ENCODE results near the gene TRPC6. TPM values are rescaled to one million over a fixed set of nuclear protein-coding genes. Genes with fewer than 3 reads are reported as not detected.

Gene TRPC6
- total RNA-seq, 4 donors from 2014 or later = 0.11 to 0.29 (median 0.20) TPM; not detected in 1

DNA sequence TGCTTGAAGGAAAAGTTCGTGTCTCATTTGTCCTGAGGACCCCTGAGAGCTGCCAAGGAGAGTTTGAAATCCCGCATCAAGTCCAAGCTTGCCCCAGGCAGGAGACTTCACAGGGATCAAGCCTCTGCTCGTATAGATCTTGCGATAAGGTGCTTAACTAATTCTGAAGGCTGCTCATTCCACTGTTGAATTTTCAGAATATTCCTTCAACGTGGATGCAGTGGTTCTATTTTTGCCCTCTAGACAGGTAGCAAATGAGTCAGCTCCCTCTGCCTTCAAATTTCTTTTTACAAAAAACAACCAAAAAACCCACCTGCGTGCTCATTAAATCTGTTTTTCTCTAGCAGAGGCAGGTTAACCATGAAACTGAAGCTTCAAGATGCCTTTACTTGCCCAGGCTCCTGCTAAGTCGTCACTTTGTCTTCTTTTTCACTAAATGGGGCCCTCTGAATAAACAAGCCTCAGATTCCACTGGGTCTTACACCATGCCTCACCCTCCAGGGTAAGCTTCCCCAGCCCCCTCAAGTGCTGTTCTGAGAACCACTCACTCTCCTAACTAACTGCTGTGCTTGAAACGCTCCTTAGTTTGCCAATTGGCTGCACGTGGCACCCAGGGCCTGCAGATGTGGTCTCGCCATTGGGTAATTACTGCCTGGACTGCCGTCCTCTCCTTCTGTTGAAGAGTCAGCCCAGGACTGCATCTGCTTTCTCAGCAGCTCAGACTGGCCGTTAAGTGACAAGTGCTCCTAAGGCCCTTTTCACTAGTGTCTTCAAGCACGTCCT lies 105.0 kb downstream of the TRPC6 start:
- intact Hi-C loops (cut with DNase I; ENCODE audit: low total_unique reads) (no loop called here), in situ Hi-C loops (cut with MboI; ENCODE audit: low sequenced_read_pairs in 4 of 4) (no loop called here)
- no peaks in the 10 kb centered on the region for H3K9me3 ChIP-seq
- H3K4me3 ChIP-seq = no peak overlapping the region
- no peak for DNase-seq
- no peak for ATAC-seq
- no peaks in the 10 kb centered on the region for H3K4me1 ChIP-seq
- no peak overlapping the region for H3K27ac ChIP-seq
- H3K27me3 ChIP-seq = no peaks in the 10 kb centered on the region
- H3K36me3 ChIP-seq = no peaks in the 10 kb centered on the region
- no peak for TF ChIP-seq POLR2A (IDR thresholded peaks at IDR 0.05)
- TF ChIP-seq, protein P1, sequence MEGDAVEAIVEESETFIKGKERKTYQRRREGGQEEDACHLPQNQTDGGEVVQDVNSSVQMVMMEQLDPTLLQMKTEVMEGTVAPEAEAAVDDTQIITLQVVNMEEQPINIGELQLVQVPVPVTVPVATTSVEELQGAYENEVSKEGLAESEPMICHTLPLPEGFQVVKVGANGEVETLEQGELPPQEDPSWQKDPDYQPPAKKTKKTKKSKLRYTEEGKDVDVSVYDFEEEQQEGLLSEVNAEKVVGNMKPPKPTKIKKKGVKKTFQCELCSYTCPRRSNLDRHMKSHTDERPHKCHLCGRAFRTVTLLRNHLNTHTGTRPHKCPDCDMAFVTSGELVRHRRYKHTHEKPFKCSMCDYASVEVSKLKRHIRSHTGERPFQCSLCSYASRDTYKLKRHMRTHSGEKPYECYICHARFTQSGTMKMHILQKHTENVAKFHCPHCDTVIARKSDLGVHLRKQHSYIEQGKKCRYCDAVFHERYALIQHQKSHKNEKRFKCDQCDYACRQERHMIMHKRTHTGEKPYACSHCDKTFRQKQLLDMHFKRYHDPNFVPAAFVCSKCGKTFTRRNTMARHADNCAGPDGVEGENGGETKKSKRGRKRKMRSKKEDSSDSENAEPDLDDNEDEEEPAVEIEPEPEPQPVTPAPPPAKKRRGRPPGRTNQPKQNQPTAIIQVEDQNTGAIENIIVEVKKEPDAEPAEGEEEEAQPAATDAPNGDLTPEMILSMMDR (IDR thresholded peaks at IDR 0.05 in 4 of 5, conservative IDR thresholded peaks at IDR 0.05 in 1 of 5) = no peak

DNA sequence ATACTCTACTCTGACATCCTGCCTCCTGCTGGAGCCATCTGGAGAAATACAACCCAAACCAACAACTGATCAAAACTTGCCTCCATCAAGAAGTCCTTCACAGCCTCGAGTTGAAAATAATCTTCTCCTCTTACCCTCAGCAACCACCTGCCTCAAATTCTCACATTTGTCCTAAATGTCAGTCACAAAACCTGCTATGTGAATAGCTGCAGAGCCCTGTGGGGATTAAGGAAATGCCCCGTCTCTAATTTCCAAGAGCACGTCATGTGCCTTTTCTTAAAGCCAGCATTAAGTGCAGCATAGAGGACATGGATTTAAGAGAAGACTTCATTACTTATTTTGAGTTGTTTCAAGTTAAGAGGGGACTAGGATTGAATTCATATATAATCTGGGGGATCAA lies 105.9 kb downstream of the TRPC6 start:
- in situ Hi-C loops (cut with MboI; ENCODE audit: low sequenced_read_pairs in 4 of 4) (no loop called here), intact Hi-C loops (cut with DNase I; ENCODE audit: low total_unique reads) (no loop called here)
- TF ChIP-seq, protein P1 (IDR thresholded peaks at IDR 0.05 in 4 of 5, conservative IDR thresholded peaks at IDR 0.05 in 1 of 5) = no peak
- no peak for TF ChIP-seq POLR2A (IDR thresholded peaks at IDR 0.05)
- Histone ChIP-seq H3K4me1 (no peaks in the 10 kb centered on the region), H3K4me3 (no peak overlapping the region), H3K27me3 (no peaks in the 10 kb centered on the region), H3K27ac (no peak overlapping the region), H3K9me3 (no peaks in the 10 kb centered on the region), H3K36me3 (no peaks in the 10 kb centered on the region)
- DNase-seq (no peak), ATAC-seq (no peak)

DNA sequence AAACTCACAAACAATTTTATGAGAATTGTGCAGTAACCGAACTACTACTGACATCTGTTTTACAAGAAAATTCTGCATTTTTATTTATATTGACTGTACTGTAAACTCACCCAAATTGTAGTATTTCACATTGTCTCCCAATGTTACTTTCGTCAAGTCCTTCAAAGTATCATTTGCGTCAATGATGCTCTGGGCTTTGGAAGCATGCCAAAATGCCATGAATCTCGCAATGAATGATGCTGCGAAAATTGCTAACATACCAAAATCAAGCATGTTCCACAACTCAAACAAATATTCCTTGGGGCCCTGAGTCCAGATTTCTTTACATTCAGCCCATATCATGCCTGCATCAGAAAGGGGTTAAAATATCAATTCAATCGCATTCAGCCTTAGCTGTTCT lies 107.6 kb downstream of the TRPC6 start:
- TF ChIP-seq POLR2A (IDR thresholded peaks at IDR 0.05) = no peak
- TF ChIP-seq, protein P1 (IDR thresholded peaks at IDR 0.05 in 4 of 5, conservative IDR thresholded peaks at IDR 0.05 in 1 of 5) = no peak
- Histone ChIP-seq H3K27me3 (no peaks in the 10 kb centered on the region), H3K36me3 (no peaks in the 10 kb centered on the region), H3K4me1 (no peaks in the 10 kb centered on the region), H3K9me3 (no peaks in the 10 kb centered on the region), H3K27ac (no peak overlapping the region), H3K4me3 (no peak overlapping the region)
- ATAC-seq (no peak), DNase-seq (no peak)
- intact Hi-C loops (cut with DNase I; ENCODE audit: low total_unique reads) = no loop called here
- in situ Hi-C loops (cut with MboI; ENCODE audit: low sequenced_read_pairs in 4 of 4) = no loop called here

DNA sequence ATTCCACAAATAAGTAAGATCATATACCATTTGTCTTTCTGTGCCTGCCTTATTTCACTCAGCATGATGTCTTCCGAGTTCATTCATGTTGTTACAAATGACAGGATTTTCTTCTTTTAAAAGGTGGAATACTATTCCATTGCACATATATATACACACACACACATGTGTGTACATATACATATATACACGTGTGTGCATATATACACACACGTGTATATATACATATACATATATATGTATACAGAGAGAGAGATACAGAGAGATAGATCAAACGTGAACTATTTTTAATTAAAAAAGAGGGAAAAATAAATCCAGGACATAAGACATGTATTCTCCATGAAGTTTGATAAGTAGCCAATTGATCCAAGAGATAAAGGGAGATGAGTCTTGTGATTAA lies 108.1 kb downstream of the TRPC6 start:
- in situ Hi-C loops (cut with MboI; ENCODE audit: low sequenced_read_pairs in 4 of 4) (no loop called here), intact Hi-C loops (cut with DNase I; ENCODE audit: low total_unique reads) (no loop called here)
- Histone ChIP-seq H3K4me3 (no peak overlapping the region), H3K27me3 (no peaks in the 10 kb centered on the region), H3K4me1 (no peaks in the 10 kb centered on the region), H3K36me3 (no peaks in the 10 kb centered on the region), H3K9me3 (no peaks in the 10 kb centered on the region), H3K27ac (no peak overlapping the region)
- no peak for TF ChIP-seq POLR2A (IDR thresholded peaks at IDR 0.05)
- TF ChIP-seq, protein P1 (IDR thresholded peaks at IDR 0.05 in 4 of 5, conservative IDR thresholded peaks at IDR 0.05 in 1 of 5) = no peak
- DNase-seq (no peak), ATAC-seq (no peak)
